BLaER1 treated with 17β-estradiol and CSF1 and Interleukin-3, amounts not matched to agents 10 nM and 100 nM (cell line): ENCODE results near the gene KIAA0319L.

ENCODE experiments used
- H3K27ac ChIP-seq, 11 experiments: shearing (Covaris generic); formaldehyde crosslinking; 2 replicates each; pipeline ENCODE4 v1.8.1; 2022
- H3K27me3 ChIP-seq, 11 experiments: shearing (Covaris generic); formaldehyde crosslinking; 2 replicates each; pipeline ENCODE4 v1.8.1; 2022
- H3K36me3 ChIP-seq, 11 experiments: shearing (Covaris generic); formaldehyde crosslinking; 2 replicates each; pipeline ENCODE4 v1.8.1; 2022
- H3K4me1 ChIP-seq, 10 experiments: shearing (Covaris generic); formaldehyde crosslinking; 2 replicates each; pipeline ENCODE4 v1.8.1; 2022
- H3K4me2 ChIP-seq, 11 experiments: shearing (Covaris generic); formaldehyde crosslinking; 2 replicates each; pipeline ENCODE4 v1.8.1; 2022
- H3K4me3 ChIP-seq, 10 experiments: shearing (Covaris generic); formaldehyde crosslinking; 2 replicates each; pipeline ENCODE4 v1.8.1; 2022
- H3K9ac ChIP-seq, 11 experiments: shearing (Covaris generic); formaldehyde crosslinking; 2 replicates each; pipeline ENCODE4 v1.8.1; 2022
- H3K9me3 ChIP-seq, 11 experiments: shearing (Covaris generic); formaldehyde crosslinking; replicated peaks in 1 of 11; 2 replicates each; pipeline ENCODE4 v1.8.1; 2022
- H4K20me1 ChIP-seq, 11 experiments: shearing (Covaris generic); formaldehyde crosslinking; 2 replicates each; pipeline ENCODE4 v1.8.1; 2022
- Cebpa-rat ChIP-seq, 11 experiments: shearing (Covaris generic); IDR thresholded peaks; 2 replicates each; pipeline ENCODE4 v1.8.1; 2022

KIAA0319L gene

GRCh38 chr1:35576061-35576765, 19.0 kb upstream of the KIAA0319L start:
- Histone ChIP-seq H3K4me3 (peak overlapping the region; percentile 47 to 78 (median 63)), H3K4me1 (peaks cover 66 to 93% (median 84%) of the 10 kb centered on the region in 10 experiments), H3K9me3 (peaks cover 0 to 11% (median 0%) of the 10 kb centered on the region in 11 experiments; a peak in 6 of 22 replicates), H3K9ac (peak overlapping the region; percentile 82 to 90 (median 86)), H3K27me3 (peaks cover 36 to 60% (median 38%) of the 10 kb centered on the region in 11 experiments), H3K27ac (peak overlapping the region; percentile 85 to 98 (median 94); a peak in 21 of 22 replicates), H4K20me1 (peaks cover 0 to 40% (median 6%) of the 10 kb centered on the region in 11 experiments; a peak in 10 of 22 replicates), H3K4me2 (peak overlapping the region; percentile 89 to 100 (median 97)), H3K36me3 (peaks cover 0 to 15% (median 6%) of the 10 kb centered on the region in 11 experiments; a peak in 6 of 22 replicates)
- TF ChIP-seq Cebpa-rat (IDR thresholded peaks at IDR 0.05), result peak in 1 of 11 experiments; percentile 22; a peak in 1 of 22 replicates

- peak overlapping the region in 8 of 10 experiments; percentile 58 to 78 (median 66); a peak in 9 of 20 replicates for H3K4me3 ChIP-seq
- peak overlapping the region; percentile 89 to 100 (median 97) for H3K4me2 ChIP-seq
- peaks cover 0 to 46% (median 6%) of the 10 kb centered on the region in 11 experiments; a peak in 10 of 22 replicates for H4K20me1 ChIP-seq
- H3K9me3 ChIP-seq, result peaks cover 0 to 11% (median 0%) of the 10 kb centered on the region in 11 experiments; a peak in 6 of 22 replicates
- H3K36me3 ChIP-seq, result peaks cover 0 to 15% (median 6%) of the 10 kb centered on the region in 11 experiments; a peak in 6 of 22 replicates
- H3K27ac ChIP-seq, result peak overlapping the region in 9 of 11 experiments; percentile 90 to 98 (median 94); a peak in 19 of 22 replicates
- H3K27me3 ChIP-seq, result peaks cover 38 to 67% (median 44%) of the 10 kb centered on the region in 11 experiments
- peaks cover 71 to 93% (median 86%) of the 10 kb centered on the region in 10 experiments for H3K4me1 ChIP-seq
- H3K9ac ChIP-seq, result peak overlapping the region in 10 of 11 experiments; percentile 82 to 90 (median 86); a peak in 19 of 22 replicates
- TF ChIP-seq Cebpa-rat (IDR thresholded peaks at IDR 0.05), result no peak
Measured at GRCh38 chr1:35575416-35575958, 18.3 kb upstream of the KIAA0319L start.

DNA sequence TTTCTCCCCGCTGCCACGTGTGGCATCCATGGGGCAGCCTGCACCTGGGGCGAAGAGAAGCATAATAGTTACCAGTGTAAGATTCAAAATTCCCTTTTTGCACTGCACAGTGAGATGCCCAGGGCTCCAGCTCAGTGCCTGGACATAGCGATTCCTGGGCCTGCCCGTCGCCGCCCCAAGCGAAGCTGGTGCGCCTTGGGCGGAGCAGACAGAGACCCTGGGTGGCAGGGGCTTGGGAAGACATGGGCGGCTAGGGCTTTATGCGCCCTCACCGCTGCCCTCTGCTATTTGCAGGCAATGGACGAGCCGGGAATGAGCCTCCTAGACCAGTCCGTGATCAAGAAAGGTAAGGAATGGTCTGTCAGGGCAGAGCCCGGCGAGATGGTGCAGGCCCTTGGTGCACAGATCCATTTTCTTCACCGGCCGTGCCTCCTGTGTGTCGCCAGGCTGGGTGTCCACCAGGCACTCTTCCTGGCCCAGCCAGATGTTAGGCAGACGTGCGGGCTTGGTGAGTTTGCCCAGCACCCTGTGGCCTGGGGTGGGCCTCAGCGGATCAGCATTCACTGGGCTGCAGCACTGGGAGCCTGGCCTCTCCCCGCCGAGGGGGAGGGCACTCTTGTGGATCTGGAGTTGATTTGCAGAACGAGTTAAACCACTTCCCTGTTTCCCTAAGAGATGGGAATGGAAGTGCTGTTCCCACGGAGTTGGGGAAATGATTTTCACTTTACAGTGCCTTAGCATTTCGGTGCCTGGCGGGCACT, 17.6 kb upstream of the KIAA0319L start:
- H3K4me2 ChIP-seq, result peak overlapping the region; percentile 89 to 100 (median 97)
- H3K9ac ChIP-seq, result peak overlapping the region in 6 of 11 experiments; percentile 44 to 90 (median 85); a peak in 7 of 22 replicates
- TF ChIP-seq Cebpa-rat (IDR thresholded peaks at IDR 0.05), result no peak
- H3K9me3 ChIP-seq, result peaks cover 0 to 11% (median 0%) of the 10 kb centered on the region in 11 experiments; a peak in 6 of 22 replicates
- H3K4me1 ChIP-seq, result peaks cover 65 to 88% (median 80%) of the 10 kb centered on the region in 10 experiments
- peaks cover 38 to 70% (median 48%) of the 10 kb centered on the region in 11 experiments for H3K27me3 ChIP-seq
- peak overlapping the region in 7 of 11 experiments; percentile 90 to 98 (median 95); a peak in 8 of 22 replicates for H3K27ac ChIP-seq
- peaks cover 0 to 15% (median 6%) of the 10 kb centered on the region in 11 experiments; a peak in 6 of 22 replicates for H3K36me3 ChIP-seq
- H3K4me3 ChIP-seq, result no peak overlapping the region
- H4K20me1 ChIP-seq, result peaks cover 0 to 52% (median 6%) of the 10 kb centered on the region in 11 experiments; a peak in 10 of 22 replicates

DNA sequence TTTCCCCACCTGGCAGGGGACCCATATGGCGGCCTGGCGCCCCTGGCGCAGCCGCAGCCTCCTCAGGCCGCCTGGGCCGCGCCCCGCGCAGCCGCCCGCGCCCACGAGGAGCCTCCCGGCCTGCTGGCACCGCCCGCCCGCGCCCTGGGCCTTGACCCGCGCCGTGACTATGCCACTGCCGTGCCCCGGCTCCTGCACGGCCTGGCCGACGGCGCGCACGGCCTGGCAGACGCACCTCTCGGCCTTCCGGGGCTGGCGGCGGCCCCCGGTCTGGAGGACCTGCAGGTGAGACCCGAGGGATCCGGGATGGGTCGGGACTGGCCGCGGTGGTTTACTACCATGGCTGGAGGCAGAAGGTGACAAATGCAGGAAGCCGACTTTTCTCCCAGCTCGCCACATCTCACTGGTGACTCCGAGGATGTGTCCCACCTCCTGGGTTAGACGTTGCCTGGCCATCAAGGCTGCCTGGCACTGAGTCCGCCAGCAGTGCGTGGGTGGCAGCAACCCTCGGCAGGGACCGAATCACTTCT, 17.0 kb upstream of the KIAA0319L start:
- Histone ChIP-seq H3K27me3 (peaks cover 38 to 70% (median 48%) of the 10 kb centered on the region in 11 experiments), H3K4me1 (peaks cover 58 to 82% (median 74%) of the 10 kb centered on the region in 10 experiments), H3K9ac (no peak overlapping the region)

GRCh38 chr1:35573198-35574124, 16.3 kb upstream of the KIAA0319L start, which contains the start of gene TFAP2E:
TFAP2E (plus strand) TSS chr1:35573314; CDS start chr1:35573578, 264 bp downstream.
- Histone ChIP-seq H3K36me3 (peaks cover 0 to 15% (median 6%) of the 10 kb centered on the region in 11 experiments; a peak in 6 of 22 replicates), H3K27ac (peak within 1 kb of the TSS in 2 of 11 experiments; percentile 13 to 18; a peak in 1 of 22 replicates), H4K20me1 (peaks cover 0 to 64% (median 6%) of the 10 kb centered on the region in 11 experiments; a peak in 10 of 22 replicates), H3K4me3 (peak within 1 kb of the TSS; percentile 33 to 63 (median 48); a peak in 18 of 20 replicates), H3K4me1 (peaks cover 52 to 74% (median 67%) of the 10 kb centered on the region in 10 experiments), H3K27me3 (peaks cover 38 to 70% (median 48%) of the 10 kb centered on the region in 11 experiments), H3K9ac (peak within 1 kb of the TSS in 8 of 11 experiments; percentile 16 to 67 (median 45); a peak in 11 of 22 replicates), H3K9me3 (peaks cover 0 to 11% (median 0%) of the 10 kb centered on the region in 11 experiments; a peak in 6 of 22 replicates), H3K4me2 (peak within 1 kb of the TSS; percentile 64 to 100 (median 91))
- no peak for TF ChIP-seq Cebpa-rat (IDR thresholded peaks at IDR 0.05)

More for the DNA sequence above, 17.0 kb upstream of the KIAA0319L start:
- 0 out of 22 replicates have a peak overlapping the region, but pooled peaks of 1 of the 11 experiments have one; percentile 13 for H3K27ac ChIP-seq
- TF ChIP-seq Cebpa-rat (IDR thresholded peaks at IDR 0.05), result no peak
- H3K36me3 ChIP-seq, result peaks cover 0 to 15% (median 6%) of the 10 kb centered on the region in 11 experiments; a peak in 6 of 22 replicates
- H4K20me1 ChIP-seq, result peaks cover 0 to 58% (median 6%) of the 10 kb centered on the region in 11 experiments; a peak in 10 of 22 replicates
- peaks cover 0 to 11% (median 0%) of the 10 kb centered on the region in 11 experiments; a peak in 6 of 22 replicates for H3K9me3 ChIP-seq
- H3K4me3 ChIP-seq, result peak overlapping the region in 2 of 10 experiments; percentile 43 to 49; a peak in 2 of 20 replicates
- peak overlapping the region in 9 of 11 experiments; percentile 80 to 100 (median 97); a peak in 16 of 22 replicates for H3K4me2 ChIP-seq

GRCh38 chr1:35572296-35572695, 15.1 kb upstream of the KIAA0319L start:
- Histone ChIP-seq H3K36me3 (peaks cover 0 to 20% (median 8%) of the 10 kb centered on the region in 11 experiments; a peak in 9 of 22 replicates), H3K27me3 (peaks cover 38 to 70% (median 48%) of the 10 kb centered on the region in 11 experiments), H3K27ac (no peak overlapping the region), H3K4me2 (peak overlapping the region in 6 of 11 experiments; percentile 64 to 98 (median 94); a peak in 6 of 22 replicates), H3K9ac (peak overlapping the region in 1 of 11 experiments; percentile 10; a peak in 2 of 22 replicates), H3K4me1 (peaks cover 46 to 66% (median 56%) of the 10 kb centered on the region in 10 experiments), H4K20me1 (peaks cover 0 to 72% (median 6%) of the 10 kb centered on the region in 11 experiments; a peak in 10 of 22 replicates), H3K9me3 (peaks cover 0 to 11% (median 0%) of the 10 kb centered on the region in 11 experiments; a peak in 6 of 22 replicates), H3K4me3 (no peak overlapping the region)
- no peak for TF ChIP-seq Cebpa-rat (IDR thresholded peaks at IDR 0.05)
